GM12878 (cell line): ENCODE results near the gene CACNA2D3. TPM values are rescaled to one million over a fixed set of nuclear protein-coding genes. Genes with fewer than 3 reads are reported as not detected.

ENCODE experiments used
- ATAC-seq: fragments of 200-7000 bp; cut with Tn5 transposase; 3 replicates; pipeline ENCODE4 v1.9.1; 2020; ENCODE audit warnings: mild to moderate bottlenecking, moderate library complexity
- BruUV-seq: library from RNA; stranded (reverse); fragments of 400-500 nt; replicated peaks from 2 replicates; lab custom pipeline; 2021; lab: Mats Ljungman, UMichigan
- CTCF ChIA-PET: fragments of 300-600 bp; sonication (Branson Sonifier 250); formaldehyde crosslinking; extraction: SDS; loops from one replicate; lab custom pipeline; 2021; ENCODE audit warnings: inconsistent platforms; lab: Yijun Ruan, JAX
- POLR2A ChIA-PET: fragments of 350-600 bp; formaldehyde crosslinking; extraction: SDS; loops from one replicate; lab custom pipeline; 2021; ENCODE audit warnings: inconsistent platforms; lab: Charles Lee
- RAD21 ChIA-PET: fragments of 300-600 bp; sonication (Branson Sonifier 250); formaldehyde crosslinking; loops from one replicate; lab custom pipeline; 2023; ENCODE audit warnings: antibody characterized with exemption; ENCODE audit not compliant: unreplicated experiment; lab: Charles Lee
- SMC1A ChIA-PET: fragments of 300-600 bp; sonication (Branson Sonifier 250); formaldehyde crosslinking; loops from one replicate; lab custom pipeline; 2023; ENCODE audit not compliant: unreplicated experiment, uncharacterized antibody; lab: Charles Lee
- DNase-seq: peaks from one replicate; pipeline ENCODE4 v3.0.0-alpha.2; 2011; ENCODE audit warnings: low read depth, low spot score
- FAIRE-seq: peaks from 3 replicates; lab custom pipeline; 2011; peaks lifted over from hg19 to GRCh38; lab: Jason Lieb, UNC
- H2AFZ ChIP-seq: 2 replicates; pipeline ENCODE4 v1.6.0; 2011; ENCODE audit warnings: low read depth, low read length, control low read depth; ENCODE audit not compliant: control insufficient read depth
- H3K27ac ChIP-seq: 2 replicates; pipeline ENCODE4 v1.5.1; 2011; ENCODE audit warnings: control low read depth; ENCODE audit not compliant: control insufficient read depth, insufficient read depth
- H3K27me3 ChIP-seq, 2 experiments: replicated peaks in 1 of 2; 2 replicates each; pipeline versions ENCODE4 v1.6.0 to v1.6.1; 2011; ENCODE audit warnings: low read length in 1 of 2; ENCODE audit not compliant: control insufficient read depth in 2 of 2, insufficient read depth in 2 of 2
- H3K36me3 ChIP-seq, 2 experiments: 2 replicates each; pipeline ENCODE4 v1.5.1; 2011; ENCODE audit warnings: low read length in 1 of 2; ENCODE audit not compliant: control insufficient read depth in 2 of 2, insufficient read depth in 2 of 2
- H3K4me1 ChIP-seq: 2 replicates; pipeline ENCODE4 v1.6.1; 2011; ENCODE audit warnings: mild to moderate bottlenecking, low read length, moderate library complexity, mixed read lengths; ENCODE audit not compliant: control insufficient read depth, insufficient read depth
- H3K4me2 ChIP-seq: 2 replicates; pipeline ENCODE4 v1.6.0; 2011; ENCODE audit warnings: control low read depth; ENCODE audit not compliant: control insufficient read depth, insufficient read depth
- H3K4me3 ChIP-seq: fragments of 200-600 bp; sonication (generic); 2 replicates; pipeline ENCODE4 v1.5.1; 2016
- H3K79me2 ChIP-seq: 2 replicates; pipeline ENCODE4 v1.6.0; 2011; ENCODE audit warnings: low read length; ENCODE audit not compliant: control insufficient read depth, insufficient read depth
- H3K9ac ChIP-seq: 2 replicates; pipeline ENCODE4 v1.8.0; 2011; ENCODE audit warnings: low read length, control low read depth, mixed read lengths; ENCODE audit not compliant: control insufficient read depth, insufficient read depth
- H3K9me3 ChIP-seq: replicated peaks from 3 replicates; pipeline ENCODE4 v1.5.1; 2011; ENCODE audit warnings: mild to moderate bottlenecking, low read length; ENCODE audit not compliant: control insufficient read depth, insufficient read depth
- H4K20me1 ChIP-seq: 2 replicates; pipeline ENCODE4 v1.6.0; 2011; ENCODE audit not compliant: control insufficient read depth, insufficient read depth
- BACH1 ChIP-seq: fragments of 450-650 bp; IDR thresholded peaks from 2 replicates; pipeline ENCODE4 v1.6.1; 2017; ENCODE audit warnings: mild to moderate bottlenecking, borderline replicate concordance
- CHD4 ChIP-seq: fragments of 200-600 bp; sonication (generic); IDR thresholded peaks from 2 replicates; pipeline ENCODE4 v1.6.1; 2016; ENCODE audit warnings: mild to moderate bottlenecking
- EZH2 ChIP-seq: IDR thresholded peaks from 2 replicates; pipeline ENCODE4 v1.6.1; 2012; ENCODE audit warnings: low read depth, mild to moderate bottlenecking, control low read depth, inconsistent platforms, low read length, borderline replicate concordance; ENCODE audit not compliant: control insufficient read depth
- HDAC2 ChIP-seq: fragments of 200-600 bp; sonication (generic); IDR thresholded peaks from 2 replicates; pipeline ENCODE4 v1.6.1; 2017
- HDGF ChIP-seq: fragments of 450-650 bp; IDR thresholded peaks from 2 replicates; pipeline ENCODE4 v1.6.1; 2016; ENCODE audit warnings: antibody characterized with exemption
- MEF2B ChIP-seq: fragments of 450-650 bp; IDR thresholded peaks from 2 replicates; pipeline ENCODE4 v1.6.1; 2018; ENCODE audit warnings: mild to moderate bottlenecking, moderate library complexity; ENCODE audit not compliant: partially characterized antibody, poor library complexity, severe bottlenecking
- MTA3 ChIP-seq: IDR thresholded peaks from 2 replicates; pipeline ENCODE4 v1.6.1; 2012; ENCODE audit warnings: low read length, inconsistent platforms, borderline replicate concordance
- RAD51 ChIP-seq: fragments of 450-650 bp; IDR thresholded peaks from 2 replicates; pipeline ENCODE4 v1.6.1; 2016; ENCODE audit warnings: moderate library complexity, mild to moderate bottlenecking, inconsistent platforms
- SMAD1 ChIP-seq: fragments of 450-650 bp; IDR thresholded peaks from 2 replicates; pipeline ENCODE4 v1.6.1; 2018; ENCODE audit warnings: mild to moderate bottlenecking, low read depth; ENCODE audit not compliant: partially characterized antibody
- SUZ12 ChIP-seq: fragments of 200-600 bp; sonication (generic); IDR thresholded peaks from one replicate; pipeline ENCODE4 v1.6.1; 2018; ENCODE audit warnings: antibody characterized with exemption, mild to moderate bottlenecking; ENCODE audit not compliant: unreplicated experiment
- WGBS: methylation state at CpG from one replicate; pipeline ENCODE4 v1.1.6; 2016; ENCODE audit warnings: low lambda C conversion rate; ENCODE audit not compliant: insufficient replicate concordance, insufficient coverage; ENCODE audit errors: missing lambda C conversion rate; 5-methylcytosine and 5-hydroxymethylcytosine counted together
- in situ Hi-C: fragments of 300-500 bp; cut with MboI; formaldehyde crosslinking; loops from 9 replicates; pipeline ENCODE4 v1.14.3; 2018; ENCODE audit warnings: mixed read lengths
- intact Hi-C: fragments of 100-400 bp; cut with micrococcal nuclease; formaldehyde crosslinking; loops from one replicate; pipeline ENCODE4 v1.14.2; 2022; ENCODE audit not compliant: unreplicated experiment
- polyA plus RNA-seq, 11 experiments: library from polyadenylated mRNA; depleted of rRNA in 4 of 11; unstranded in 6 of 11; stranded (reverse) in 5 of 11; fragments of >200 nt; fragmentation: Nextera tagmentation in 4 of 11; fragmentation: Illumina TruSeq in 1 of 11; extraction: Ambion mirVana in 4 of 11; extraction: Trizol in 1 of 11; gene quantifications; 1 replicate in 1 of 11; 2 replicates in 10 of 11; pipeline versions ENCODE4 v1.2.1 to v1.2.3, GENCODE V29; 2011 to 2016; ENCODE audit warnings: inconsistent platforms in 2 of 11, missing spikeins in 2 of 11, low read depth in 1 of 11
- total RNA-seq, 4 experiments: library from RNA; depleted of rRNA in 3 of 4; stranded (reverse); fragments of >200 nt in 3 of 4; fragmentation: Illumina TruSeq in 1 of 4; extraction: Trizol in 1 of 4; gene quantifications; 2 replicates each; pipeline versions ENCODE4 v1.2.1 to v1.2.3, GENCODE V29; 2013 to 2021
- TF ChIP-seq, protein P1 (sequence below): fragments of 450-650 bp; formaldehyde crosslinking; IDR thresholded peaks from 2 replicates; pipeline ENCODE4 v1.4.0; 2022; ENCODE audit warnings: mild to moderate bottlenecking, moderate library complexity
- TF ChIP-seq, protein P2 (sequence below): fragments of 450-650 bp; IDR thresholded peaks from 2 replicates; pipeline ENCODE4 v1.6.1; 2016; ENCODE audit warnings: mild to moderate bottlenecking
- TF ChIP-seq, protein P3 (sequence below): fragments of 450-650 bp; IDR thresholded peaks from 2 replicates; pipeline ENCODE4 v1.6.1; 2016; ENCODE audit warnings: mild to moderate bottlenecking, moderate library complexity, borderline replicate concordance

Gene CACNA2D3
- total and polyA plus RNA-seq, 10 of the 15 experiments (the other 5 are each of a cell fraction or from before 2014, with no cell fraction given): not detected

GRCh38 chr3:54347933-54348332, 225.6 kb downstream of the CACNA2D3 start:
- Histone ChIP-seq H3K36me3 (no peaks in the 10 kb centered on the region), H3K79me2 (no peaks in the 10 kb centered on the region), H3K9ac (no peak overlapping the region), H3K27ac (no peak overlapping the region), H3K9me3 (no peaks in the 10 kb centered on the region), H3K4me1 (no peaks in the 10 kb centered on the region), H4K20me1 (no peaks in the 10 kb centered on the region), H3K4me3 (no peak overlapping the region), H3K4me2 (no peak overlapping the region), H2AFZ (no peak overlapping the region), H3K27me3 (no peaks in the 10 kb centered on the region)
- DNase-seq: no peak
- intact Hi-C loops: no loop called here
- ChIA-PET CTCF (no interaction called here), POLR2A (no interaction called here), SMC1A (no interaction called here), RAD21 (no interaction called here)
- TF ChIP-seq HDGF: no peak
- no peak for TF ChIP-seq CHD4
- no peak for TF ChIP-seq RAD51
- no peak for TF ChIP-seq SMAD1
- no peak for TF ChIP-seq BACH1
- no peak for TF ChIP-seq EZH2
- TF ChIP-seq SUZ12: no peak
- TF ChIP-seq, protein P1, sequence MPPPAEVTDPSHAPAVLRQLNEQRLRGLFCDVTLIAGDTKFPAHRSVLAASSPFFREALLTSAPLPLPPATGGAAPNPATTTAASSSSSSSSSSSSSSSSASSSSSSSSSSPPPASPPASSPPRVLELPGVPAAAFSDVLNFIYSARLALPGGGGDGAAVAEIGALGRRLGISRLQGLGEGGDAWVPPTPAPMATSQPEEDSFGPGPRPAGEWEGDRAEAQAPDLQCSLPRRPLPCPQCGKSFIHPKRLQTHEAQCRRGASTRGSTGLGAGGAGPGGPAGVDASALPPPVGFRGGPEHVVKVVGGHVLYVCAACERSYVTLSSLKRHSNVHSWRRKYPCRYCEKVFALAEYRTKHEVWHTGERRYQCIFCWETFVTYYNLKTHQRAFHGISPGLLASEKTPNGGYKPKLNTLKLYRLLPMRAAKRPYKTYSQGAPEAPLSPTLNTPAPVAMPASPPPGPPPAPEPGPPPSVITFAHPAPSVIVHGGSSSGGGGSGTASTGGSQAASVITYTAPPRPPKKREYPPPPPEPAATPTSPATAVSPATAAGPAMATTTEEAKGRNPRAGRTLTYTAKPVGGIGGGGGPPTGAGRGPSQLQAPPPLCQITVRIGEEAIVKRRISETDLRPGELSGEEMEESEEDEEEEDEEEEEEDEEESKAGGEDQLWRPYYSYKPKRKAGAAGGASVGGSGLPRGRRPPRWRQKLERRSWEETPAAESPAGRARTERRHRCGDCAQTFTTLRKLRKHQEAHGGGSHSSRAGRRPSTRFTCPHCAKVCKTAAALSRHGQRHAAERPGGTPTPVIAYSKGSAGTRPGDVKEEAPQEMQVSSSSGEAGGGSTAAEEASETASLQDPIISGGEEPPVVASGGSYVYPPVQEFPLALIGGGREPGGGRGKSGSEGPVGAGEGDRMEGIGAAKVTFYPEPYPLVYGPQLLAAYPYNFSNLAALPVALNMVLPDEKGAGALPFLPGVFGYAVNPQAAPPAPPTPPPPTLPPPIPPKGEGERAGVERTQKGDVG (CRISPR knock-in tag): no peak
- TF ChIP-seq MTA3: no peak
- TF ChIP-seq, protein P2, sequence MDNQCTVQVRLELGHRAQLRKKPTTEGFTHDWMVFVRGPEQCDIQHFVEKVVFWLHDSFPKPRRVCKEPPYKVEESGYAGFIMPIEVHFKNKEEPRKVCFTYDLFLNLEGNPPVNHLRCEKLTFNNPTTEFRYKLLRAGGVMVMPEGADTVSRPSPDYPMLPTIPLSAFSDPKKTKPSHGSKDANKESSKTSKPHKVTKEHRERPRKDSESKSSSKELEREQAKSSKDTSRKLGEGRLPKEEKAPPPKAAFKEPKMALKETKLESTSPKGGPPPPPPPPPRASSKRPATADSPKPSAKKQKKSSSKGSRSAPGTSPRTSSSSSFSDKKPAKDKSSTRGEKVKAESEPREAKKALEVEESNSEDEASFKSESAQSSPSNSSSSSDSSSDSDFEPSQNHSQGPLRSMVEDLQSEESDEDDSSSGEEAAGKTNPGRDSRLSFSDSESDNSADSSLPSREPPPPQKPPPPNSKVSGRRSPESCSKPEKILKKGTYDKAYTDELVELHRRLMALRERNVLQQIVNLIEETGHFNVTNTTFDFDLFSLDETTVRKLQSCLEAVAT: no peak
- TF ChIP-seq, protein P3, sequence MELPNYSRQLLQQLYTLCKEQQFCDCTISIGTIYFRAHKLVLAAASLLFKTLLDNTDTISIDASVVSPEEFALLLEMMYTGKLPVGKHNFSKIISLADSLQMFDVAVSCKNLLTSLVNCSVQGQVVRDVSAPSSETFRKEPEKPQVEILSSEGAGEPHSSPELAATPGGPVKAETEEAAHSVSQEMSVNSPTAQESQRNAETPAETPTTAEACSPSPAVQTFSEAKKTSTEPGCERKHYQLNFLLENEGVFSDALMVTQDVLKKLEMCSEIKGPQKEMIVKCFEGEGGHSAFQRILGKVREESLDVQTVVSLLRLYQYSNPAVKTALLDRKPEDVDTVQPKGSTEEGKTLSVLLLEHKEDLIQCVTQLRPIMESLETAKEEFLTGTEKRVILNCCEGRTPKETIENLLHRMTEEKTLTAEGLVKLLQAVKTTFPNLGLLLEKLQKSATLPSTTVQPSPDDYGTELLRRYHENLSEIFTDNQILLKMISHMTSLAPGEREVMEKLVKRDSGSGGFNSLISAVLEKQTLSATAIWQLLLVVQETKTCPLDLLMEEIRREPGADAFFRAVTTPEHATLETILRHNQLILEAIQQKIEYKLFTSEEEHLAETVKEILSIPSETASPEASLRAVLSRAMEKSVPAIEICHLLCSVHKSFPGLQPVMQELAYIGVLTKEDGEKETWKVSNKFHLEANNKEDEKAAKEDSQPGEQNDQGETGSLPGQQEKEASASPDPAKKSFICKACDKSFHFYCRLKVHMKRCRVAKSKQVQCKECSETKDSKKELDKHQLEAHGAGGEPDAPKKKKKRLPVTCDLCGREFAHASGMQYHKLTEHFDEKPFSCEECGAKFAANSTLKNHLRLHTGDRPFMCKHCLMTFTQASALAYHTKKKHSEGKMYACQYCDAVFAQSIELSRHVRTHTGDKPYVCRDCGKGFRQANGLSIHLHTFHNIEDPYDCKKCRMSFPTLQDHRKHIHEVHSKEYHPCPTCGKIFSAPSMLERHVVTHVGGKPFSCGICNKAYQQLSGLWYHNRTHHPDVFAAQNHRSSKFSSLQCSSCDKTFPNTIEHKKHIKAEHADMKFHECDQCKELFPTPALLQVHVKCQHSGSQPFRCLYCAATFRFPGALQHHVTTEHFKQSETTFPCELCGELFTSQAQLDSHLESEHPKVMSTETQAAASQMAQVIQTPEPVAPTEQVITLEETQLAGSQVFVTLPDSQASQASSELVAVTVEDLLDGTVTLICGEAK: no peak
- TF ChIP-seq HDAC2: no peak
- no peak for TF ChIP-seq MEF2B
- ATAC-seq: no peak
- WGBS: 2% methylated on average over 2 of the region's 2 CpGs
- BruUV-seq: no TSS peak
- in situ Hi-C loops: no loop called here
- FAIRE-seq: no peak
